ENCODE results near the gene GDAP1L1.

The GDAP1L1 gene

GRCh38 chr20:44223721-44224120 lies 23.4 kb upstream of the GDAP1L1 start:
- no peak overlapping the region for H3K4me3 ChIP-seq (ENCODE audit: low read depth in 1 of 2, low read length in 2 of 2)
- DNase-seq, result no peak
- H2AFZ ChIP-seq (ENCODE audit: low read depth, low read length), result no peak overlapping the region
- H3K79me2 ChIP-seq (ENCODE audit: insufficient read depth, low read length), result no peaks in the 10 kb centered on the region
- H3K4me2 ChIP-seq (ENCODE audit: insufficient read depth, low read length), result no peak overlapping the region
- peaks cover 17% of the 10 kb centered on the region for H3K4me1 ChIP-seq (ENCODE audit: insufficient read depth, low read length)
- no peaks in the 10 kb centered on the region for H3K36me3 ChIP-seq (ENCODE audit: insufficient read depth, low read length)
- H3K9ac ChIP-seq (ENCODE audit: low read depth, low read length), result no peak overlapping the region
- H3K9me3 ChIP-seq (ENCODE audit: insufficient read depth, low read length, severe bottlenecking), result no peaks in the 10 kb centered on the region
- no peak for TF ChIP-seq CTCF (IDR thresholded peaks at IDR 0.05; ENCODE audit: borderline replicate concordance, extremely low read depth, low read length, poor library complexity, severe bottlenecking)
- TF ChIP-seq EZH2 (IDR thresholded peaks at IDR 0.05; ENCODE audit: borderline replicate concordance, low read depth, low read length, severe bottlenecking), result no peak
- no peak for ATAC-seq (ENCODE audit: insufficient read depth, low read depth)
- no peaks in the 10 kb centered on the region for H4K20me1 ChIP-seq (ENCODE audit: insufficient read depth, low read length)
- no peaks in the 10 kb centered on the region for H3K27me3 ChIP-seq (ENCODE audit: insufficient read depth, low read length, poor library complexity)
- H3K27ac ChIP-seq (ENCODE audit: low read length), result no peak overlapping the region

GRCh38 chr20:44224637-44225036 lies 22.5 kb upstream of the GDAP1L1 start:
- no peaks in the 10 kb centered on the region for H4K20me1 ChIP-seq (ENCODE audit: insufficient read depth, low read length)
- no peak for TF ChIP-seq CTCF (IDR thresholded peaks at IDR 0.05; ENCODE audit: borderline replicate concordance, extremely low read depth, low read length, poor library complexity, severe bottlenecking)
- TF ChIP-seq EZH2 (IDR thresholded peaks at IDR 0.05; ENCODE audit: borderline replicate concordance, low read depth, low read length, severe bottlenecking), result no peak
- no peaks in the 10 kb centered on the region for H3K36me3 ChIP-seq (ENCODE audit: insufficient read depth, low read length)
- H3K4me1 ChIP-seq (ENCODE audit: insufficient read depth, low read length), result peaks cover 7% of the 10 kb centered on the region
- ATAC-seq (ENCODE audit: insufficient read depth, low read depth) (no peak), DNase-seq (no peak)
- H3K79me2 ChIP-seq (ENCODE audit: insufficient read depth, low read length), result no peaks in the 10 kb centered on the region
- H3K27me3 ChIP-seq (ENCODE audit: insufficient read depth, low read length, poor library complexity), result no peaks in the 10 kb centered on the region
- H2AFZ ChIP-seq (ENCODE audit: low read depth, low read length), result no peak overlapping the region
- no peak overlapping the region for H3K4me3 ChIP-seq (ENCODE audit: low read depth in 1 of 2, low read length in 2 of 2)
- no peak overlapping the region for H3K9ac ChIP-seq (ENCODE audit: low read depth, low read length)
- no peaks in the 10 kb centered on the region for H3K9me3 ChIP-seq (ENCODE audit: insufficient read depth, low read length, severe bottlenecking)
- H3K27ac ChIP-seq (ENCODE audit: low read length), result no peak overlapping the region
- H3K4me2 ChIP-seq (ENCODE audit: insufficient read depth, low read length), result no peak overlapping the region

GRCh38 chr20:44228465-44229258 lies 18.4 kb upstream of the GDAP1L1 start:
- ATAC-seq (ENCODE audit: insufficient read depth, low read depth) (no peak), DNase-seq (no peak)
- no peak overlapping the region for H3K4me3 ChIP-seq (ENCODE audit: low read depth in 1 of 2, low read length in 2 of 2)
- H4K20me1 ChIP-seq (ENCODE audit: insufficient read depth, low read length), result no peaks in the 10 kb centered on the region
- no peak for TF ChIP-seq CTCF (IDR thresholded peaks at IDR 0.05; ENCODE audit: borderline replicate concordance, extremely low read depth, low read length, poor library complexity, severe bottlenecking)
- TF ChIP-seq EZH2 (IDR thresholded peaks at IDR 0.05; ENCODE audit: borderline replicate concordance, low read depth, low read length, severe bottlenecking), result no peak
- no peaks in the 10 kb centered on the region for H3K4me1 ChIP-seq (ENCODE audit: insufficient read depth, low read length)
- no peak overlapping the region for H3K4me2 ChIP-seq (ENCODE audit: insufficient read depth, low read length)
- H3K9ac ChIP-seq (ENCODE audit: low read depth, low read length), result no peak overlapping the region
- no peak overlapping the region for H2AFZ ChIP-seq (ENCODE audit: low read depth, low read length)
- H3K79me2 ChIP-seq (ENCODE audit: insufficient read depth, low read length), result no peaks in the 10 kb centered on the region
- no peak overlapping the region for H3K27ac ChIP-seq (ENCODE audit: low read length)
- H3K27me3 ChIP-seq (ENCODE audit: insufficient read depth, low read length, poor library complexity), result peaks cover 3% of the 10 kb centered on the region
- H3K9me3 ChIP-seq (ENCODE audit: insufficient read depth, low read length, severe bottlenecking), result no peaks in the 10 kb centered on the region
- H3K36me3 ChIP-seq (ENCODE audit: insufficient read depth, low read length), result no peaks in the 10 kb centered on the region
